Neural cell (in vitro differentiated cells): Measurements from ENCODE around the gene ACSS3. TPM values are rescaled to one million over a fixed set of nuclear protein-coding genes. Genes with fewer than 3 reads are reported as not detected.

Experiments
- H2AFZ ChIP-seq: fragments of 200-600, 300-800 bp; sonication (generic), shearing (Covaris generic); 2 replicates; pipeline ENCODE4 v1.6.0; 2014; ENCODE audit warnings: low read depth, mild to moderate bottlenecking, antibody characterized with exemption, low read length, moderate library complexity
- H3F3A ChIP-seq: fragments of 200-600 bp; shearing (Covaris generic); 2 replicates; pipeline ENCODE4 v1.6.1; 2016; ENCODE audit warnings: mild to moderate bottlenecking, moderate library complexity, mixed read lengths, antibody characterized with exemption, low read length; ENCODE audit not compliant: insufficient read depth, poor library complexity, severe bottlenecking
- H3K27ac ChIP-seq: fragments of 200-600, 300-800 bp; sonication (generic), shearing (Covaris generic); 2 replicates; pipeline ENCODE4 v1.5.1; 2014; ENCODE audit warnings: mild to moderate bottlenecking, low read length, moderate library complexity
- H3K27me3 ChIP-seq: fragments of 300-800, 200-600 bp; sonication (generic), shearing (Covaris generic); 2 replicates; pipeline ENCODE4 v1.6.0; 2014; ENCODE audit warnings: mild to moderate bottlenecking, low read depth, low read length, moderate library complexity; ENCODE audit not compliant: insufficient read depth
- H3K36me3 ChIP-seq: fragments of 300-800, 200-600 bp; sonication (generic), shearing (Covaris generic); 2 replicates; pipeline ENCODE4 v1.5.1; 2014; ENCODE audit warnings: mild to moderate bottlenecking, antibody characterized with exemption, low read length, moderate library complexity; ENCODE audit not compliant: insufficient read depth
- H3K4me2 ChIP-seq: fragments of 300-800, 200-600 bp; sonication (generic), shearing (Covaris generic); 2 replicates; pipeline ENCODE4 v1.6.0; 2014; ENCODE audit warnings: mild to moderate bottlenecking, low read length
- H3K4me3 ChIP-seq: fragments of 300-800, 200-600 bp; sonication (generic), shearing (Covaris generic); 2 replicates; pipeline ENCODE4 v1.5.1; 2014; ENCODE audit warnings: mild to moderate bottlenecking, low read length, moderate library complexity
- H3K79me2 ChIP-seq: fragments of 200-600 bp; shearing (Covaris generic); replicated peaks from 2 replicates; pipeline ENCODE4 v1.6.0; 2014; ENCODE audit warnings: mild to moderate bottlenecking, low read length, moderate library complexity; ENCODE audit not compliant: insufficient read depth
- H3K9ac ChIP-seq: fragments of 300-800, 200-600 bp; sonication (generic), shearing (Covaris generic); 2 replicates; pipeline ENCODE4 v1.6.1; 2016; ENCODE audit warnings: mild to moderate bottlenecking, low read length, mixed read lengths
- H3K9me2 ChIP-seq: fragments of 200-600 bp; shearing (Covaris generic); 2 replicates; pipeline ENCODE4 v1.6.1; 2016; ENCODE audit warnings: mild to moderate bottlenecking, low read length, mixed read lengths; ENCODE audit not compliant: insufficient read depth
- H3K9me3 ChIP-seq: fragments of 200-600, 300-800 bp; sonication (generic), shearing (Covaris generic); 2 replicates; pipeline ENCODE4 v1.6.1; 2016; ENCODE audit warnings: mild to moderate bottlenecking, mixed run types, low read length, moderate library complexity, mixed read lengths
- H4K20me1 ChIP-seq: fragments of 200-600 bp; shearing (Covaris generic); 2 replicates; pipeline ENCODE4 v1.6.1; 2016; ENCODE audit warnings: mild to moderate bottlenecking, mixed run types; ENCODE audit not compliant: insufficient read depth
- CTCF ChIP-seq: fragments of 450-650 bp; IDR thresholded peaks from 2 replicates; pipeline ENCODE4 v1.5.1; 2014; ENCODE audit warnings: antibody characterized with exemption, mild to moderate bottlenecking, moderate library complexity; ENCODE audit not compliant: poor library complexity, severe bottlenecking
- EP300 ChIP-seq: fragments of 450-650 bp; conservative IDR thresholded peaks from 2 replicates; pipeline ENCODE4 v1.6.1; 2014; ENCODE audit warnings: antibody characterized with exemption, mild to moderate bottlenecking, moderate library complexity; ENCODE audit not compliant: poor library complexity, severe bottlenecking
- EZH2 ChIP-seq: fragments of 200-600, 300-800 bp; shearing (Covaris generic), sonication (generic); IDR thresholded peaks from 2 replicates; pipeline ENCODE4 v1.6.1; 2014; ENCODE audit warnings: antibody characterized with exemption, low read length, borderline replicate concordance, mild to moderate bottlenecking; ENCODE audit not compliant: insufficient read depth, poor library complexity, severe bottlenecking
- MXI1 ChIP-seq: fragments of 450-650 bp; conservative IDR thresholded peaks from 2 replicates; pipeline ENCODE4 v1.6.1; 2014; ENCODE audit warnings: antibody characterized with exemption, mild to moderate bottlenecking; ENCODE audit not compliant: poor library complexity, severe bottlenecking
- POLR2AphosphoS5 ChIP-seq: IDR thresholded peaks from 2 replicates; pipeline ENCODE4 v1.6.1; 2012
- RAD21 ChIP-seq: fragments of 450-650 bp; conservative IDR thresholded peaks from 2 replicates; pipeline ENCODE4 v1.6.1; 2014; ENCODE audit warnings: antibody characterized with exemption, mild to moderate bottlenecking, moderate library complexity
- REST ChIP-seq: IDR thresholded peaks from 2 replicates; pipeline ENCODE4 v1.6.1; 2012; ENCODE audit warnings: borderline replicate concordance
- SMC3 ChIP-seq: fragments of 450-650 bp; conservative IDR thresholded peaks from 2 replicates; pipeline ENCODE4 v1.6.1; 2014; ENCODE audit warnings: antibody characterized with exemption, mild to moderate bottlenecking, moderate library complexity; ENCODE audit not compliant: poor library complexity
- TAF1 ChIP-seq: IDR thresholded peaks from 2 replicates; pipeline ENCODE4 v1.6.1; 2012; ENCODE audit warnings: low read depth
- polyA plus RNA-seq: library from polyadenylated mRNA; depleted of rRNA; stranded (reverse); fragments of >200 nt; gene quantifications from 2 replicates; pipeline ENCODE4 v1.2.3, GENCODE V29; 2014
- small RNA-seq, 3 experiments: library from RNA; depleted of rRNA; stranded (forward); fragments of <200 nt; gene quantifications; one replicate each; pipeline ENCODE3, GENCODE V24; 2012

The ACSS3 gene
- polyA plus RNA-seq, 1 donor from 2014 or later, result 0.31 TPM

GRCh38 chr12:81300454-81300853 lies 222.6 kb downstream of the ACSS3 start:
- Histone ChIP-seq H3K9me3 (no peaks in the 10 kb centered on the region), H3K79me2 (no peaks in the 10 kb centered on the region), H3K4me3 (no peak overlapping the region), H3K9me2 (no peaks in the 10 kb centered on the region), H3K27ac (no peak overlapping the region), H3K27me3 (no peaks in the 10 kb centered on the region), H4K20me1 (no peaks in the 10 kb centered on the region), H3F3A (no peaks in the 10 kb centered on the region), H3K4me2 (no peak overlapping the region), H3K9ac (no peak overlapping the region), H3K36me3 (no peaks in the 10 kb centered on the region), H2AFZ (no peak overlapping the region)
- no peak for TF ChIP-seq SMC3

GRCh38 chr12:81303935-81304334 lies 226.1 kb downstream of the ACSS3 start:
- H4K20me1 ChIP-seq, result no peaks in the 10 kb centered on the region
- H3K27ac ChIP-seq, result no peak overlapping the region
- H3K4me3 ChIP-seq, result no peak overlapping the region
- H3K9me3 ChIP-seq, result no peaks in the 10 kb centered on the region
- H3K36me3 ChIP-seq, result no peaks in the 10 kb centered on the region
- H2AFZ ChIP-seq, result no peak overlapping the region
- H3F3A ChIP-seq, result no peaks in the 10 kb centered on the region
- no peaks in the 10 kb centered on the region for H3K79me2 ChIP-seq
- H3K9ac ChIP-seq, result no peak overlapping the region
- H3K9me2 ChIP-seq, result no peaks in the 10 kb centered on the region
- no peaks in the 10 kb centered on the region for H3K27me3 ChIP-seq
- no peak overlapping the region for H3K4me2 ChIP-seq
- TF ChIP-seq EZH2 (no peak), CTCF (no peak), REST (no peak), RAD21 (no peak), EP300 (no peak), TAF1 (no peak), MXI1 (no peak), POLR2AphosphoS5 (no peak), SMC3 (no peak)

Small RNA genes within 50 kb of the gene (small RNA-seq; reads per million reads assigned to genes)
- 0 to 0.56 (median 0.19) reads per million in 3 experiments for gene MIR4699

Other genes with a start within 250 kb of the ACSS3 start
- 31.5 and 36.4 TPM in 2 replicates for gene LIN7A, start 140.1 kb upstream of the ACSS3 start, polyA plus RNA-seq